Ishikawa (cell line): Measurements from ENCODE around the gene PTPRM.

Experiments used
- CEBPB ChIP-seq: IDR thresholded peaks from 2 replicates; pipeline ENCODE4 v1.6.1; 2012
- CREB1 ChIP-seq: IDR thresholded peaks from 2 replicates; pipeline ENCODE4 v1.6.1; 2012; ENCODE audit warnings: low read depth
- EGR1 ChIP-seq: IDR thresholded peaks from 2 replicates; pipeline ENCODE4 v1.6.1; 2012
- EP300 ChIP-seq: IDR thresholded peaks from 2 replicates; pipeline ENCODE4 v1.6.1; 2012; ENCODE audit warnings: borderline replicate concordance
- FOXM1 ChIP-seq: IDR thresholded peaks from 2 replicates; pipeline ENCODE4 v1.6.1; 2012; ENCODE audit warnings: low read depth, borderline replicate concordance
- NFIC ChIP-seq: IDR thresholded peaks from 2 replicates; pipeline ENCODE4 v1.6.1; 2012
- RAD21 ChIP-seq: IDR thresholded peaks from 2 replicates; pipeline ENCODE4 v1.6.1; 2012; ENCODE audit warnings: low read depth
- TAF1 ChIP-seq: IDR thresholded peaks from 2 replicates; pipeline ENCODE4 v1.6.1; 2012; ENCODE audit warnings: low read depth, mild to moderate bottlenecking
- TCF12 ChIP-seq: IDR thresholded peaks from 2 replicates; pipeline ENCODE4 v1.6.1; 2012; ENCODE audit warnings: low read depth
- TEAD4 ChIP-seq: IDR thresholded peaks from 2 replicates; pipeline ENCODE4 v1.6.1; 2012
- YY1 ChIP-seq: IDR thresholded peaks from 2 replicates; pipeline ENCODE4 v1.6.1; 2012; ENCODE audit warnings: low read depth
- ZBTB7A ChIP-seq: IDR thresholded peaks from 2 replicates; pipeline ENCODE4 v1.6.1; 2012; ENCODE audit warnings: low read depth
- TF ChIP-seq, protein P1 (sequence below): IDR thresholded peaks from 2 replicates; pipeline ENCODE4 v1.6.1; 2012; ENCODE audit warnings: low read depth, mild to moderate bottlenecking
- TF ChIP-seq, protein P2 (sequence below): IDR thresholded peaks from 2 replicates; pipeline ENCODE4 v1.6.1; 2012
- TF ChIP-seq, protein P3 (sequence below): IDR thresholded peaks from 2 replicates; pipeline ENCODE4 v1.6.1; 2012

PTPRM gene

DNA sequence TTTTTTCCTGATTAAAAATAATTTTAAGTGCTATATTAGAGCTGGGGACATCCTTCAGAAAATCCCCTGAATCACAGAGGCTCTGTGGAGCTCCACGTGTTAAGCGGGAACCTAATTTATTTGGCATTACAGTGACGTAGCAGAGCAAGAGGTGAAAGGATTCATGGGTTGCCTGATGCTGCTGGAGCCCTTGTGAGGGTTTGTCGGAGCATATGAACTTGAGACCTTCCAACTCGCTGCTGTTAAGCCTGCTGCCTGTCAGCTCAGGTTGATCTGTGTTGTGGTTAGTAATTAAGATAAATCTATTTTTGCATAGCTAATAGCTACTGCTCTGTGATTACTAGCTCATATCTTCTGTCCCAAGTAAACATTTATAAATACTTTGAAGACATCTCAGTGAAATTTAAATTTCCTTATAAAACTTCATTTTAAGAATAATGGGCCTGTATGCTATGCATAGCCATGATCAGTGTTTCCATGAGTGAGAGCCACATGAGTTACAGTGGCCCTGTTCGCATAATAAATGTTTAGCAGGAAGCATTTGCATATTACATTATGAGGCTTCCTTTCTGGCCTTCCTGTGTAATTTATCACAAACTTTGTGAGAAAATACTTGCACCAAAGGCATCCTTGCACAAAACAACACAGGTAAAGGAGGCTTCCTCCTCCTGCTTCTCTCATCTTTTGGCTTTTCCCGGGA, 438.9 kb downstream of the PTPRM start:
- TF ChIP-seq RAD21 (no peak), EGR1 (no peak), CEBPB (no peak)

DNA sequence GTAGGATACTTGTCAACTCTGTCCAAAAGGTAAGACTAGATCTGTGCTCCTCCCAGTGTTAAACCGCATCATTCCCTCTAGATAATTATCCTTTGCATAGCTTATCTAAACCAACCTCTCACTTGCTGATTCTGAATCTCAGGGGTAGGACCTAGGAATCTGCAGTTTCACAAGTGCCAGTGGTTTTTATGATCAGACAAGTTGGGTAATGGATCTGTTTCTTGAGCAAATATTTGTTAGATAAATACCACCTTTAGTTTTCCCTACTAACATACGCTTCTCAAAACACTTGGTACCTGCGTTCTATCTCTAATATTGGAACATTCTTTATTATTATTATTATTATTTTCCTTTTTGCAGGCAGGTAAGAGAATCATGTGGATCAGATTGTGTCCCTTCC, 439.9 kb downstream of the PTPRM start:
- TF ChIP-seq YY1 (no peak), TAF1 (no peak), EGR1 (no peak), TEAD4 (no peak)
- TF ChIP-seq, protein P1, sequence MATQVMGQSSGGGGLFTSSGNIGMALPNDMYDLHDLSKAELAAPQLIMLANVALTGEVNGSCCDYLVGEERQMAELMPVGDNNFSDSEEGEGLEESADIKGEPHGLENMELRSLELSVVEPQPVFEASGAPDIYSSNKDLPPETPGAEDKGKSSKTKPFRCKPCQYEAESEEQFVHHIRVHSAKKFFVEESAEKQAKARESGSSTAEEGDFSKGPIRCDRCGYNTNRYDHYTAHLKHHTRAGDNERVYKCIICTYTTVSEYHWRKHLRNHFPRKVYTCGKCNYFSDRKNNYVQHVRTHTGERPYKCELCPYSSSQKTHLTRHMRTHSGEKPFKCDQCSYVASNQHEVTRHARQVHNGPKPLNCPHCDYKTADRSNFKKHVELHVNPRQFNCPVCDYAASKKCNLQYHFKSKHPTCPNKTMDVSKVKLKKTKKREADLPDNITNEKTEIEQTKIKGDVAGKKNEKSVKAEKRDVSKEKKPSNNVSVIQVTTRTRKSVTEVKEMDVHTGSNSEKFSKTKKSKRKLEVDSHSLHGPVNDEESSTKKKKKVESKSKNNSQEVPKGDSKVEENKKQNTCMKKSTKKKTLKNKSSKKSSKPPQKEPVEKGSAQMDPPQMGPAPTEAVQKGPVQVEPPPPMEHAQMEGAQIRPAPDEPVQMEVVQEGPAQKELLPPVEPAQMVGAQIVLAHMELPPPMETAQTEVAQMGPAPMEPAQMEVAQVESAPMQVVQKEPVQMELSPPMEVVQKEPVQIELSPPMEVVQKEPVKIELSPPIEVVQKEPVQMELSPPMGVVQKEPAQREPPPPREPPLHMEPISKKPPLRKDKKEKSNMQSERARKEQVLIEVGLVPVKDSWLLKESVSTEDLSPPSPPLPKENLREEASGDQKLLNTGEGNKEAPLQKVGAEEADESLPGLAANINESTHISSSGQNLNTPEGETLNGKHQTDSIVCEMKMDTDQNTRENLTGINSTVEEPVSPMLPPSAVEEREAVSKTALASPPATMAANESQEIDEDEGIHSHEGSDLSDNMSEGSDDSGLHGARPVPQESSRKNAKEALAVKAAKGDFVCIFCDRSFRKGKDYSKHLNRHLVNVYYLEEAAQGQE: no peak
- TF ChIP-seq, protein P2, sequence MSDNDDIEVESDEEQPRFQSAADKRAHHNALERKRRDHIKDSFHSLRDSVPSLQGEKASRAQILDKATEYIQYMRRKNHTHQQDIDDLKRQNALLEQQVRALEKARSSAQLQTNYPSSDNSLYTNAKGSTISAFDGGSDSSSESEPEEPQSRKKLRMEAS: no peak

DNA sequence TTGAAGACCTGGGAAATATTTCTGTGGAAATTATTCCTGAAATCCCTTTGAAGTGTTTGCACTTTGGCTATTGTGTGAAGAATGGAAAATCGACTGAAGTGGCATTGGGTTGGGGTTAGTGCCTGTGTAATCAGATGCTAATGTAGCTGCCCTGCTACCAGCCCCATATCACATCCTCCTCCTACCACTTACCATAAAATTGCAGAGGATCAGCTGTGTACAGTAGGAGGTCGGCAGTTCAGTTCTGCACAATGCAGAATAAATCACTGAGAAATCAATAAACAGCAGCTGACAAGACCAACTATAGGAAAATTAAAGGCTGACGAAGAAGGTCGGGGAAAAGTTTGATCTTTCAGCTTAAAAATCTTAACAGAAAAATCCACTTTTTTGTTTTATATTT, 440.9 kb downstream of the PTPRM start:
- TF ChIP-seq TCF12: no peak
- TF ChIP-seq EP300: no peak
- TF ChIP-seq RAD21: no peak
- TF ChIP-seq, protein P1: no peak
- TF ChIP-seq TEAD4: no peak
- TF ChIP-seq CREB1: no peak
- no peak for TF ChIP-seq ZBTB7A
- TF ChIP-seq, protein P2: no peak
- no peak for TF ChIP-seq CEBPB
- TF ChIP-seq, protein P3, sequence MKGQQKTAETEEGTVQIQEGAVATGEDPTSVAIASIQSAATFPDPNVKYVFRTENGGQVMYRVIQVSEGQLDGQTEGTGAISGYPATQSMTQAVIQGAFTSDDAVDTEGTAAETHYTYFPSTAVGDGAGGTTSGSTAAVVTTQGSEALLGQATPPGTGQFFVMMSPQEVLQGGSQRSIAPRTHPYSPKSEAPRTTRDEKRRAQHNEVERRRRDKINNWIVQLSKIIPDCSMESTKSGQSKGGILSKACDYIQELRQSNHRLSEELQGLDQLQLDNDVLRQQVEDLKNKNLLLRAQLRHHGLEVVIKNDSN: no peak

DNA sequence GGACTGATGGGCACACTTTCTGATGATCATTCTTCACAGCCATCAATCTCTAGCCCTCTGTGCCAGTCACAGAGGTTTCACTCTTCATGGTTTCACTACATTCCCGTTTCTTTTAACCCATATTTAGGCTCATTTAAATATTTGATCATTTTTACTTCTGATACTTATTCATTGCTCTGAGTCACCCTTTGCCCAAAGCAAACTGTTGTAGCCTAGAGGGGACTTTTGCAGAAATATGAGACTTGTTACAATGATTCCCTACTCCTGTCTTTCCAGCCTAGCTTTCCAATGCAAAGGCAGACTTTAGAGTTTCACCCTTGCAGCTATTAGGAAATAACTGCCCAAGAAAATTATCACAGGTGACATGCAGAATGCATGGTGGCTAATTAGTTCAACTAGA, 444.2 kb downstream of the PTPRM start:
- TF ChIP-seq EP300 (no peak), TEAD4 (no peak), ZBTB7A (no peak), EGR1 (no peak), YY1 (no peak), NFIC (no peak), FOXM1 (no peak), CREB1 (no peak), RAD21 (no peak), TCF12 (no peak), TAF1 (no peak)
- TF ChIP-seq, protein P1: no peak
- TF ChIP-seq, protein P2: no peak
- TF ChIP-seq, protein P3: no peak

DNA sequence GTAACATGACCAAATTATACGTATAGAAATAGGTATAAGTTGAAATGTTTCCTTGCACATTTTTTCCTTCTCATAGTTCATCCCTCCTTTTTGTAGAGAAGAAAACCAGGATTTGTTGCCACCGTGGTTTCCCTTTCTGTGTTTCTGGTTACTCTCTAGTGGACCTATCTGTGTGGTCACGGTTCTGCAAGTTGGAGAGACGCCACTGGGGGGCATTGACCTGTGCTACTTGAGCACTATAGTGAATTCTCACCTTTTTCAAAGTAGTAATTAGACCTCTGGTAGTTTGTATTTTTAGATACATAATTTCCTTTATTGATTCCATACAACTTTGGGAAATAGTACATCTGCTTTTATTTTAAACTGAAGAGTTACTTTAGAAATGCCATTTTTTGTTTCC, 444.8 kb downstream of the PTPRM start:
- TF ChIP-seq TAF1: no peak
- TF ChIP-seq TCF12: no peak
- TF ChIP-seq, protein P1: no peak
- TF ChIP-seq YY1: no peak
- no peak for TF ChIP-seq EGR1
- TF ChIP-seq, protein P2: no peak
- no peak for TF ChIP-seq ZBTB7A
